Neural cell (in vitro differentiated cells): Measurements from ENCODE around the gene ZSWIM6.

Experiments used
- EZH2 ChIP-seq: fragments of 200-600, 300-800 bp; shearing (Covaris generic), sonication (generic); IDR thresholded peaks from 2 replicates; pipeline ENCODE4 v1.6.1; 2014; ENCODE audit warnings: antibody characterized with exemption, low read length, borderline replicate concordance, mild to moderate bottlenecking; ENCODE audit not compliant: insufficient read depth, poor library complexity, severe bottlenecking
- MXI1 ChIP-seq: fragments of 450-650 bp; conservative IDR thresholded peaks from 2 replicates; pipeline ENCODE4 v1.6.1; 2014; ENCODE audit warnings: antibody characterized with exemption, mild to moderate bottlenecking; ENCODE audit not compliant: poor library complexity, severe bottlenecking
- POLR2AphosphoS5 ChIP-seq: IDR thresholded peaks from 2 replicates; pipeline ENCODE4 v1.6.1; 2012
- RAD21 ChIP-seq: fragments of 450-650 bp; conservative IDR thresholded peaks from 2 replicates; pipeline ENCODE4 v1.6.1; 2014; ENCODE audit warnings: antibody characterized with exemption, mild to moderate bottlenecking, moderate library complexity
- SMC3 ChIP-seq: fragments of 450-650 bp; conservative IDR thresholded peaks from 2 replicates; pipeline ENCODE4 v1.6.1; 2014; ENCODE audit warnings: antibody characterized with exemption, mild to moderate bottlenecking, moderate library complexity; ENCODE audit not compliant: poor library complexity
- TAF1 ChIP-seq: IDR thresholded peaks from 2 replicates; pipeline ENCODE4 v1.6.1; 2012; ENCODE audit warnings: low read depth
- TF ChIP-seq, protein P1 (sequence below): fragments of 450-650 bp; IDR thresholded peaks from 2 replicates; pipeline ENCODE4 v1.5.1; 2014; ENCODE audit warnings: antibody characterized with exemption, mild to moderate bottlenecking, moderate library complexity; ENCODE audit not compliant: poor library complexity, severe bottlenecking
- TF ChIP-seq, protein P2 (sequence below): IDR thresholded peaks from 2 replicates; pipeline ENCODE4 v1.6.1; 2012; ENCODE audit warnings: borderline replicate concordance

DNA sequence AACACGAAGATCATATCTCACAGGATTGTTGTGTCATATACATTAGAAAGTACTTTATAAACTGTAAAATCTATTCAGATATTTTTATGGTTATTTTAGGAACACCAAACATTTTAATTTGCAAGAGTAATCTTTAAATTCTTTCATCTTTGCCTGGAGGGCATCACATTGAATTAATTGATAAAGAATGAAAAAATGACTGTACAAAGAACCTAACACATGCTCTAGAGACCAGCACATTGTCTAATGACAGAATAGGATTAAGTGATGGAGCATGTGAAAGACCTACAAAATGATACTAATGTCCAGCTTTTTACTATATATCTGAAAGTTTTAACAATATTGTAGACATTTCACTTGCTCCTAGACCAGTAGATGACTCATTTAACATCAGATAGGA lies 88.0 kb downstream of the ZSWIM6 start:
- TF ChIP-seq, protein P1, sequence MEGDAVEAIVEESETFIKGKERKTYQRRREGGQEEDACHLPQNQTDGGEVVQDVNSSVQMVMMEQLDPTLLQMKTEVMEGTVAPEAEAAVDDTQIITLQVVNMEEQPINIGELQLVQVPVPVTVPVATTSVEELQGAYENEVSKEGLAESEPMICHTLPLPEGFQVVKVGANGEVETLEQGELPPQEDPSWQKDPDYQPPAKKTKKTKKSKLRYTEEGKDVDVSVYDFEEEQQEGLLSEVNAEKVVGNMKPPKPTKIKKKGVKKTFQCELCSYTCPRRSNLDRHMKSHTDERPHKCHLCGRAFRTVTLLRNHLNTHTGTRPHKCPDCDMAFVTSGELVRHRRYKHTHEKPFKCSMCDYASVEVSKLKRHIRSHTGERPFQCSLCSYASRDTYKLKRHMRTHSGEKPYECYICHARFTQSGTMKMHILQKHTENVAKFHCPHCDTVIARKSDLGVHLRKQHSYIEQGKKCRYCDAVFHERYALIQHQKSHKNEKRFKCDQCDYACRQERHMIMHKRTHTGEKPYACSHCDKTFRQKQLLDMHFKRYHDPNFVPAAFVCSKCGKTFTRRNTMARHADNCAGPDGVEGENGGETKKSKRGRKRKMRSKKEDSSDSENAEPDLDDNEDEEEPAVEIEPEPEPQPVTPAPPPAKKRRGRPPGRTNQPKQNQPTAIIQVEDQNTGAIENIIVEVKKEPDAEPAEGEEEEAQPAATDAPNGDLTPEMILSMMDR = no peak
- no peak for TF ChIP-seq EZH2
- TF ChIP-seq, protein P2, sequence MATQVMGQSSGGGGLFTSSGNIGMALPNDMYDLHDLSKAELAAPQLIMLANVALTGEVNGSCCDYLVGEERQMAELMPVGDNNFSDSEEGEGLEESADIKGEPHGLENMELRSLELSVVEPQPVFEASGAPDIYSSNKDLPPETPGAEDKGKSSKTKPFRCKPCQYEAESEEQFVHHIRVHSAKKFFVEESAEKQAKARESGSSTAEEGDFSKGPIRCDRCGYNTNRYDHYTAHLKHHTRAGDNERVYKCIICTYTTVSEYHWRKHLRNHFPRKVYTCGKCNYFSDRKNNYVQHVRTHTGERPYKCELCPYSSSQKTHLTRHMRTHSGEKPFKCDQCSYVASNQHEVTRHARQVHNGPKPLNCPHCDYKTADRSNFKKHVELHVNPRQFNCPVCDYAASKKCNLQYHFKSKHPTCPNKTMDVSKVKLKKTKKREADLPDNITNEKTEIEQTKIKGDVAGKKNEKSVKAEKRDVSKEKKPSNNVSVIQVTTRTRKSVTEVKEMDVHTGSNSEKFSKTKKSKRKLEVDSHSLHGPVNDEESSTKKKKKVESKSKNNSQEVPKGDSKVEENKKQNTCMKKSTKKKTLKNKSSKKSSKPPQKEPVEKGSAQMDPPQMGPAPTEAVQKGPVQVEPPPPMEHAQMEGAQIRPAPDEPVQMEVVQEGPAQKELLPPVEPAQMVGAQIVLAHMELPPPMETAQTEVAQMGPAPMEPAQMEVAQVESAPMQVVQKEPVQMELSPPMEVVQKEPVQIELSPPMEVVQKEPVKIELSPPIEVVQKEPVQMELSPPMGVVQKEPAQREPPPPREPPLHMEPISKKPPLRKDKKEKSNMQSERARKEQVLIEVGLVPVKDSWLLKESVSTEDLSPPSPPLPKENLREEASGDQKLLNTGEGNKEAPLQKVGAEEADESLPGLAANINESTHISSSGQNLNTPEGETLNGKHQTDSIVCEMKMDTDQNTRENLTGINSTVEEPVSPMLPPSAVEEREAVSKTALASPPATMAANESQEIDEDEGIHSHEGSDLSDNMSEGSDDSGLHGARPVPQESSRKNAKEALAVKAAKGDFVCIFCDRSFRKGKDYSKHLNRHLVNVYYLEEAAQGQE = no peak
- TF ChIP-seq SMC3 = no peak
- TF ChIP-seq POLR2AphosphoS5 = no peak
- no peak for TF ChIP-seq RAD21
- TF ChIP-seq TAF1 = no peak
- no peak for TF ChIP-seq MXI1
